ENCODE measurements around the gene ECPAS.

The ECPAS gene

DNA sequence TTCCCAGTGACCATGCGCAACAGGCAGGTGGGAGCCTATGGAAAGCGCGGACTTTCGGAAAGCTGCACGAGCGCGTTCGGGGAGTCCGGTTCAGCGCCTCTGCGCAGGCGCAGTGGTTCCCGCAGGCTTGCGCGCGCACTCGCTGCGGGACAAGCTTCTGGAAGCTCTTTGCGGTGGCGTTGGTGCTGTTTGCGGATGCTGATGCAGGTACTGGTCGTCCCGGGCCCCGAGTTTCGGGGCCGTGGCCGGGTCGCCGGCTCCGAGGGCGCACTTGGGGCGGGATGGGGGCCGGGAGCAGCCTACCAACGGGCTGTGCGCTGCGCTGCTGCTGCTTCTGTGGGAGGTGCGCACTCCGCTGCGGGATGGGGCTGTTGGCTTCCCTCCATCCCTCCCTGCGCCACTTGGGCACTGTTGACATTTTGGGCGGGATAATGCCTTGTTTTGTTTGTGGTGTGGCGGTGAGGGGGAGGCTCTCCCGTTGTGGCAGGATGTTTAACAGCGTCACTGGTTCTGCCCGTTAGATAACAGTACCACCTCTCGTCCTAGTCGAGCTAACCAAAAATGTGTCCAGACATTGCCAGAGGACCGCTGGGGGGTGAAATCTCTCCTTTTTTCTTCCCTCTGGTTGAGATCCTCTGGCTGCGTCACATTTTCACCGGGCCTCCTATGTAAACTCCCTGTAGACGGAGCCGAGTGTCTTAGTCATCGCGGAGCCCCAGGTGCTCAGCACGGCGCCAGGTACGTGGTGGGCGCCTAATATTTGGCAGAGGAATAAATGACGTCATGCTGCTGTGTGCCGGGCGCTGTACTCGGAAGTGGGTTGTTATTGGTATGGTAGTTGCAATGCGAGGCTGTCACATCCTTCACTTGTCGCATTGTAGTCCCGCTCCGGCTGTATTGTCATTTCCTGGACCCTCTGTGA, 41.1 kb upstream of the ECPAS start, which contains the start of gene ZNF483:
TSS of gene ZNF483 (plus strand) at position 124 of the 922 bp plus-strand sequence. CDS start 2,217 bp downstream, outside the sequence.
- TF ChIP-seq, protein P1, sequence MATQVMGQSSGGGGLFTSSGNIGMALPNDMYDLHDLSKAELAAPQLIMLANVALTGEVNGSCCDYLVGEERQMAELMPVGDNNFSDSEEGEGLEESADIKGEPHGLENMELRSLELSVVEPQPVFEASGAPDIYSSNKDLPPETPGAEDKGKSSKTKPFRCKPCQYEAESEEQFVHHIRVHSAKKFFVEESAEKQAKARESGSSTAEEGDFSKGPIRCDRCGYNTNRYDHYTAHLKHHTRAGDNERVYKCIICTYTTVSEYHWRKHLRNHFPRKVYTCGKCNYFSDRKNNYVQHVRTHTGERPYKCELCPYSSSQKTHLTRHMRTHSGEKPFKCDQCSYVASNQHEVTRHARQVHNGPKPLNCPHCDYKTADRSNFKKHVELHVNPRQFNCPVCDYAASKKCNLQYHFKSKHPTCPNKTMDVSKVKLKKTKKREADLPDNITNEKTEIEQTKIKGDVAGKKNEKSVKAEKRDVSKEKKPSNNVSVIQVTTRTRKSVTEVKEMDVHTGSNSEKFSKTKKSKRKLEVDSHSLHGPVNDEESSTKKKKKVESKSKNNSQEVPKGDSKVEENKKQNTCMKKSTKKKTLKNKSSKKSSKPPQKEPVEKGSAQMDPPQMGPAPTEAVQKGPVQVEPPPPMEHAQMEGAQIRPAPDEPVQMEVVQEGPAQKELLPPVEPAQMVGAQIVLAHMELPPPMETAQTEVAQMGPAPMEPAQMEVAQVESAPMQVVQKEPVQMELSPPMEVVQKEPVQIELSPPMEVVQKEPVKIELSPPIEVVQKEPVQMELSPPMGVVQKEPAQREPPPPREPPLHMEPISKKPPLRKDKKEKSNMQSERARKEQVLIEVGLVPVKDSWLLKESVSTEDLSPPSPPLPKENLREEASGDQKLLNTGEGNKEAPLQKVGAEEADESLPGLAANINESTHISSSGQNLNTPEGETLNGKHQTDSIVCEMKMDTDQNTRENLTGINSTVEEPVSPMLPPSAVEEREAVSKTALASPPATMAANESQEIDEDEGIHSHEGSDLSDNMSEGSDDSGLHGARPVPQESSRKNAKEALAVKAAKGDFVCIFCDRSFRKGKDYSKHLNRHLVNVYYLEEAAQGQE (IDR thresholded peaks at IDR 0.05; ENCODE audit: insufficient read depth in 1 of 2, low read depth in 2 of 2, low read length in 2 of 2), result no peak
- TF ChIP-seq FOXP2 (optimal IDR thresholded peaks at IDR 0.05; ENCODE audit: borderline replicate concordance, extremely low read depth, extremely low read length, insufficient read depth) (no peak), POLR2AphosphoS5 (IDR thresholded peaks at IDR 0.05; ENCODE audit: low read depth, low read length) (no peak), SIN3A (IDR thresholded peaks at IDR 0.05; ENCODE audit: borderline replicate concordance, insufficient read depth, low read length) (no peak), TAF1 (IDR thresholded peaks at IDR 0.05; ENCODE audit: borderline replicate concordance, insufficient read depth, low read length) (no peak)

DNA sequence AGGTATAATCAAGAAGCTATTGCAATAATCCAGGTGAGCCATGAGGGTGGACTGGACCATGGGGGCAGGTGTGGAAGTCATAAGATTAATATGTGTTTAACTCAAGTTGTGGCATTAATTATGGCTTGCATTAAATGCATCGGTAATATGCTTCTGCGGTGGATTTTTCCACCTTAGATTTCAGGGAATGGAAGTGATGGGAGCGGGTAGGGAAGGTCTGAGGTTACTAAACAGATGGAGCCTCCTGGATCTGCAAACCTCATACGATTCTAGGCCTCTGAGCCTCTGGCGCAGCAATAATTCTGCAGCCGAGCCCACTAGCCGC, 40.5 kb upstream of the ECPAS start:
- TF ChIP-seq SIN3A (IDR thresholded peaks at IDR 0.05; ENCODE audit: borderline replicate concordance, insufficient read depth, low read length) (no peak), POLR2AphosphoS5 (IDR thresholded peaks at IDR 0.05; ENCODE audit: low read depth, low read length) (no peak)
- TF ChIP-seq, protein P1 (IDR thresholded peaks at IDR 0.05; ENCODE audit: insufficient read depth in 1 of 2, low read depth in 2 of 2, low read length in 2 of 2), result no peak

DNA sequence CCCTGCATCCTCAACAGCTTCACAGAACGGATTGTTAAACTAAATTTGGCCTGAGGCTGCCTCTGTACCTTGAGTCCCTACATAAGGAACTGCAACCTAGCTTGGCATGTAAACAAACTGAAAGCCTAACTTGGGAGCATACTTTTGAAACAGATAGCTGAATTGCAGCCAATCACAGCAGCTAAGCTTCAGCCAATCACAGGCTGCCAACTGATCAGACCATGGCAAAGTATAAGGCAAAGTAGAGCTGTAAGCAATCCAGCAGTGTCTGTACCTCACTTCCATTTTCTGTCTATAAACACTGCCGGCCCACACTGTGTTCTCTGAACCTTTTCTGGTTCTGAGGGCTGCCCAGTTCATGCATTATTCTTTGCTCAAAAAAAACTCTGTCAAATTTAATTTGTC, 31.9 kb upstream of the ECPAS start:
- TF ChIP-seq FOXP2 (optimal IDR thresholded peaks at IDR 0.05; ENCODE audit: borderline replicate concordance, extremely low read depth, extremely low read length, insufficient read depth) (no peak), TAF1 (IDR thresholded peaks at IDR 0.05; ENCODE audit: borderline replicate concordance, insufficient read depth, low read length) (no peak)

DNA sequence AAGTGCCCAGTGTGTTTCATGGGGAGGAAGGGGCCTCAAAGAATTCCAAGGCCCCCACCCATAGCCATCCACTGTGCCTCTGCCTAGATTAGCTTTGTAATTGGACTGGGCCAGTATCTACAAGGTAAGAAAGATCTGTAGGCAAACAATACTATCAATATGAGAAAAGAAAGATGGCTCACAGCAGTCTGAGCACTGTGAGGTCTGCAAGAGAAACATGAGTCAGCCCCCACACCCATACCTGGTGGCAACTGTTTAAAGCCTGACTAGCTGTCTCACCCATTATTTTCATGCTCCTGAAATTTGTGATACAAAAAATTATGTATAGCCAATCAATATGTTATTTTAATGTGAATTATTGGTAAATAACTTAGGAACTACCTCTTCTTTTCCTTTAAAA, 30.8 kb upstream of the ECPAS start:
- TF ChIP-seq, protein P1 (IDR thresholded peaks at IDR 0.05; ENCODE audit: insufficient read depth in 1 of 2, low read depth in 2 of 2, low read length in 2 of 2), result no peak
- TF ChIP-seq POLR2AphosphoS5 (IDR thresholded peaks at IDR 0.05; ENCODE audit: low read depth, low read length) (no peak), SIN3A (IDR thresholded peaks at IDR 0.05; ENCODE audit: borderline replicate concordance, insufficient read depth, low read length) (no peak), FOXP2 (optimal IDR thresholded peaks at IDR 0.05; ENCODE audit: borderline replicate concordance, extremely low read depth, extremely low read length, insufficient read depth) (no peak), TAF1 (IDR thresholded peaks at IDR 0.05; ENCODE audit: borderline replicate concordance, insufficient read depth, low read length) (no peak)

DNA sequence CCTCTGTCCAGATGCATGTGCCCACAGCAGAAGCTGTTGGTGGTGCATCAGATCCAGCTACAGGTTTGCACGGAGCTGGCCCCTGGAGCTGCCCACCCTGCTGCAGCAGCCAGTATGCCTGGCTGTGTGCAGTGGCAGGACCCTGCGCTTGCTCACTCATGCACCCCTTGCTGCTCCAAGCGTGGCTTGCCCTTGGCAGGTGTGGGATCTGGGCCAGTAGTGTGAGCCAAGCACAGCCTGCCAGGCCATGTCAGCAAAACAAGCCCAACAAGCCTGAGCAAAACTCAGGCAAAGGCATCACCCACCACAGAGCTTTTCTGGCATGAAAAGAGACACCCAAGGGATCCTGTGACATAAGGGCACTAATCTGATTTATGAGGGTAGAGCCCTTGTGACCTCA, 18.3 kb upstream of the ECPAS start:
- TF ChIP-seq FOXP2 (optimal IDR thresholded peaks at IDR 0.05; ENCODE audit: borderline replicate concordance, extremely low read depth, extremely low read length, insufficient read depth) (no peak), SIN3A (IDR thresholded peaks at IDR 0.05; ENCODE audit: borderline replicate concordance, insufficient read depth, low read length) (no peak), TAF1 (IDR thresholded peaks at IDR 0.05; ENCODE audit: borderline replicate concordance, insufficient read depth, low read length) (no peak), POLR2AphosphoS5 (IDR thresholded peaks at IDR 0.05; ENCODE audit: low read depth, low read length) (no peak)
- TF ChIP-seq, protein P1 (IDR thresholded peaks at IDR 0.05; ENCODE audit: insufficient read depth in 1 of 2, low read depth in 2 of 2, low read length in 2 of 2), result no peak
